ENCODE measurements around the gene P2RX5. TPM values are rescaled to one million over a fixed set of nuclear protein-coding genes. Genes with fewer than 3 reads are reported as not detected.
"Not testable (repeated sequence)": the region's sequence is repeated elsewhere in the genome, so short reads cannot be mapped to it uniquely, and the experiment has no call there.

Gene P2RX5
- polyA plus RNA-seq, 1 donor: 26.3 TPM

- DNase-seq (ENCODE audit: low read depth): no peak
These were observed 17.0 kb upstream of the P2RX5 start for GRCh38 chr17:3712811-3713463.

- no peak for DNase-seq (ENCODE audit: low read depth)
These were observed 15.0 kb upstream of the P2RX5 start for GRCh38 chr17:3710951-3711383.

- no peak for DNase-seq (ENCODE audit: low read depth)
These were observed 12.4 kb upstream of the P2RX5 start for GRCh38 chr17:3708366-3708765.

GRCh38 chr17:3705718-3705984, 9.7 kb upstream of the P2RX5 start:
- not testable (repeated sequence) for DNase-seq (ENCODE audit: low read depth)

- no peak for DNase-seq (ENCODE audit: low read depth)
These were observed 9.2 kb upstream of the P2RX5 start for GRCh38 chr17:3704931-3705717.

- DNase-seq (ENCODE audit: low read depth): not testable (repeated sequence)
These were observed 6.1 kb upstream of the P2RX5 start for GRCh38 chr17:3702041-3702539.

- no peak for DNase-seq (ENCODE audit: low read depth)
These were observed 4.0 kb upstream of the P2RX5 start for GRCh38 chr17:3699951-3700350.

GRCh38 chr17:3698139-3698538, 2.2 kb upstream of the P2RX5 start:
- no peak for DNase-seq (ENCODE audit: low read depth)

- DNase-seq (ENCODE audit: low read depth): no peak
These were observed 1.1 kb upstream of the P2RX5 start for GRCh38 chr17:3697103-3697476.

GRCh38 chr17:3695129-3695722, 729 bp downstream of the P2RX5 start:
- no peak for DNase-seq (ENCODE audit: low read depth)

GRCh38 chr17:3693829-3694231, 2.1 kb downstream of the P2RX5 start:
- DNase-seq (ENCODE audit: low read depth): no peak

- no peak for DNase-seq (ENCODE audit: low read depth)
These were observed 2.8 kb downstream of the P2RX5 start for GRCh38 chr17:3693141-3693540.

- DNase-seq (ENCODE audit: low read depth): no peak
These were observed 3.6 kb downstream of the P2RX5 start for GRCh38 chr17:3692346-3692745.

GRCh38 chr17:3691617-3692067, 4.3 kb downstream of the P2RX5 start:
- DNase-seq (ENCODE audit: low read depth): no peak

GRCh38 chr17:3690094-3690715, 5.8 kb downstream of the P2RX5 start:
- DNase-seq (ENCODE audit: low read depth): no peak

GRCh38 chr17:3689262-3690093, 6.5 kb downstream of the P2RX5 start:
- no peak for DNase-seq (ENCODE audit: low read depth)

- no peak for DNase-seq (ENCODE audit: low read depth)
These were observed 7.1 kb downstream of the P2RX5 start for GRCh38 chr17:3688852-3689261.

- DNase-seq (ENCODE audit: low read depth): no peak
These were observed 7.9 kb downstream of the P2RX5 start for GRCh38 chr17:3688027-3688553.

- DNase-seq (ENCODE audit: low read depth): no peak
These were observed 10.8 kb downstream of the P2RX5 start for GRCh38 chr17:3685174-3685573.

GRCh38 chr17:3683054-3683511, 12.9 kb downstream of the P2RX5 start:
- no peak for DNase-seq (ENCODE audit: low read depth)

- no peak for DNase-seq (ENCODE audit: low read depth)
These were observed 13.9 kb downstream of the P2RX5 start for GRCh38 chr17:3682033-3682432.

All from forelimb muscle (tissue), 1 donor.